SKM-1 treated with dmso at 0.1 percent for 144 hours (cell line): ENCODE data around the gene NGLY1.

Source experiments
- DNase-seq: peaks from one replicate; lab custom pipeline; 2025; ENCODE audit not compliant: unreplicated experiment; lab: John Stamatoyannopoulos, UW

Gene NGLY1

DNA sequence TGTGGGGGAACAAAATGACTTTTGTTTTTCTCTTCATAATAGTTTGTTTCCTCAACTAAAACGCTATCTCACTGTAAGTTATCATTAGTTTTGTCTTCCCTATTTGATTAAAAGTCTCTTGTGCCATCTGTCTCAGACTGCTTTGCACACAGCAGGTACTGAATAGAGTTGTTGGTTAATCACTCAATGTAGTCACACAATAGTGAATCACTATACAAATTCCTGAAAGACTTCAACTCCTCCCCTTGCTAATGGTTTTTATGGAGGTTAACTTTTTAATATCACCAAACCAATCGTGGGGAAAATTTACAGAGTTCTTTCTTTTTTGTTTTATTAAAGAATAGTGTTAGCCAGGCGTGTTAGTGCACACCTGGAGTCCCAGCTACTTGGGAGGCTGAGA, 2.6 kb upstream of the NGLY1 start:
- no peak for DNase-seq

- no peak for DNase-seq
Observed at GRCh38 chr3:25784971-25785370, 1.7 kb upstream of the NGLY1 start.

DNA sequence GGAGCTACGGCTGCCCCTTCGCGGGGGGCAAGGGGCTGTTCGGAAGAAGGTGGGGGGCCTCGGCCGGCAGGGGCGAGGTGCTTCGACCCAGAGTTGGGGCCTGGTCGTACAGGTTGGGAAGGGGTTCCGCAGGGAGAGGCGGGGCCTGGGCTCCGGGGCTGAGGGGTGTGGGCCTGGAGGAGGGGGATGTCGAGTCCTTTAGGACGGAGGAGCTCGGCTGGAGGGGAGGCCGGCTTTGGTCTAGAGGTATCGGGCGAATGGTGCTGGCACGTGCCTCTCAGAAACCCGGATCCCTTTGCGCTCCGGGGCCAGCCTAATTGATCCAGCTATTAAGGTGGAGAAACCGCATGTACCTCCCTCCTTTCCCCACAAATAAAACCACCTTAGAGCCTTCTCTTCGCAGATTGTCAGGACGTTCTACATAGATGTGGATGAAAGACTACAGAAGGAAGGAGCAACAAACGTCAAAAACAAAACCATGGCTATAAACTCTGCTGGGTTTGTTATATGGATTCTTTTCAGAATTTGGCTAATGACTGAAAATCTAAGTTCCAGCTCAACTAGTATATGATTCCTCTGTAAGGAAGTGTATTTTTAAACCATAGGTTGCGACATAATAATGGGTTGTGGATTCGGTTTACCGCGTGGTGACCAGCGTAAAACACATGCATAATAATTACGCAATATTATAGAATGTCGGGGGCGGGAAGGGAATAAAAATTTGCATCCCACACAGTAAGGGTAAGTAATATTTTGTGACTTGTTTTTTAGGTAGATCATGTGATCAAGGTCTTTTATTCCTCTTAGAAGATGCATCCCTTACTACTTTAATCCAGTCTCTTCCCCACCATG, 644 bp upstream of the NGLY1 start:
- peak; percentile 62 for DNase-seq

GRCh38 chr3:25782636-25782937, 656 bp downstream of the NGLY1 start:
- DNase-seq: no peak

DNA sequence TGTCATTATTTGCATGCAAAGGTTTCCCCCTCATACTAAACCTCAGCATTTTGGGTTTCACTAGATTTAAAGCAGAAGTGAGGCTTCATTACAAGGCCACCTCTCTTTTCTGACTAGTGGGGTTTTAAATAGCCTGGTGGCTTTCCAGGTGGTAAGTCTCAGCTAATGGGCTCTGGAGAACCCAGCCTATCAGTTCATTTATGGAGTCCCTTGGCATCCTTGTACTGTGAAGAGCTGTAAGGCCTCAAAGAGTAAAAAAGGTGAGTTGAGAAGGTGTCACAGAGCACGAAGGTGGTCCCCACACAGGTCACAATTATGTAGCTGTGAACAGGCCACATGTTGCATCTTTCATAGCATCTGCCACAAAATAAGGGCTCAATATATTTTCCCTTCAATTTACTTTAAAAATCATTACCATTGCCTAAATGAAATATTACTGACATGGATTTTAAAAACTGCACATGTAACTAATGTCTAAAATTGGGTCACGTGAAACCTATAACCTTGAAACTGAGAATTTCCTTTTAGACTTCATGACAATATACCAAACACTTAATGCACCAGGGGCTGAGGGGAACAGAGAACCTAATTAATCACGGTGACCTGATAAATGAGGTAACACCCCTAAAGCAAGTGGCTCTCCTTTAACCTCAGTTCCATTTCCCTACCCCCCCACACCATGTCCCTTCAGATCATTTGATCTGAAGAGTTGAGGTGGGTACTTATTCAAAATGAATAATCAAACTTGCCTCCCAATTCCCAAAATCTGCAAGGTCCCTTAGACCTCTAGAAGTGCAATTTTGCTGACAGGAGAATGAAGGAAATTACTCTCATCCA, 1.3 kb downstream of the NGLY1 start:
- DNase-seq: no peak

DNA sequence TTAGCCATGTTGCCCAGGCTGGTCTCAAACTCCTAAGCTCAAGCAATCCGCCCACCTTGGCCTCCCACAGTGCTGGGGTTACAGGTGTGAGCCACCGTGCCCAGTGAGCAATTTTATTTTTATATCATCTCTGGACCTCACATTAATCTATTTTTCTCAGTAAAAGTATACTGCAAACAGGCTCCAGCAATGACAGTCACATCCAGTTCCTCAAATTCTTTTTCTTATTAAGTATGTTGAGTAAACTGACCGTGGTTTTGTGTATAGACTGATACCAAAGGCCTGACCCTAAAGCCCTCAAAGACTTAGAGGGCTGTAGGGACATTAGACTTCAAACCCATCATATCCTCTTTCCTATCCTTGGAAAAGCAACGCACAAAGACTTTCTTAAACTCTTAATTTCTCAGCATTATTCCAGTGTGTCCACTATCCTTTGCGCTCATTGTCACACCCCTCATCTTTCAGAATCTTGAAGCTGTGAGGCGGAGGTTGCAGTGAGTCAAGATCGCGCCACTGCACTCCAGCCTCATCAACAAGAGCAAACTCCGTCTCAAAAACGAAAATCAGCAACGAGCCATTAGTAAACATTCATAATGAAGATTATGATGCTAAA, 2.0 kb downstream of the NGLY1 start:
- no peak for DNase-seq

- DNase-seq: no peak
Observed at GRCh38 chr3:25780618-25781017, 2.6 kb downstream of the NGLY1 start.

DNA sequence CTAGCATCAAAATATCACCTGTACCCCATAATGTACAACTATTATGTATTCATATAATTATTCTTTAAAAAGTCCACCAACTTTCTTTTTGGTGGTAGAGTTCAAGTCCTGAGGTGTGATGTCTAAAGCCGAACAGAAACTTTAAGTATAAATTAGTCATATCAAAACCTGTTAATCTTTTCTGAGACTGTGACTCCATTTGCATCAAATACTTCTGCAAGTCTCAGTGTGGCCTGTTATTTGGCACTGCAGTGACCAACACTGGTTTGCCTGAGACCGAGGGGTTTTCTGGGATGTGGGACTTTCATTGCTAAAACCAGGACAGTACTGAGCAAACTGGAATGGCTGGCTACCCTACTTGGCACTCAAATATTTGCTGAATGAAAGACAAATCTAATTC, 7.3 kb downstream of the NGLY1 start:
- DNase-seq: no peak

GRCh38 chr3:25768851-25769250, 14.4 kb downstream of the NGLY1 start:
- no peak for DNase-seq

DNA sequence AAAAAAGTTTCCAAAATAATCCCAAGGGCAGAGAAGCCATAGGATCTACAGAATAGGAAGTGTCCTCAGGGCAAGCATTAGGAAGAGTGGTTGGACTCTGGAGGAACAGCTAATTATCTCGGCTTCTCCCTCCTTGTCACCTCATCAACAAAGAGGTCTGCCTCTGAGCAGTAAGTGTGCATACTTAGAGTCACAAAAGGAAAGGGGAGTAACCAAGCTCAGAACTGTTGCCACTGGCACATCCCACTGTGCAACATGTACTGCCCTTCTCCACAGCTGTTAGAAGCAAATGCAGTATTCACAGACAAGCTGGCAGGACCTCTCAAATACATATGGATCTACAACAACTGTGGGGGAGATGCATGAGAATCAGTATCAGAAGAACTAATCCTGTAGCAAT, 31.5 kb downstream of the NGLY1 start:
- no peak for DNase-seq

DNA sequence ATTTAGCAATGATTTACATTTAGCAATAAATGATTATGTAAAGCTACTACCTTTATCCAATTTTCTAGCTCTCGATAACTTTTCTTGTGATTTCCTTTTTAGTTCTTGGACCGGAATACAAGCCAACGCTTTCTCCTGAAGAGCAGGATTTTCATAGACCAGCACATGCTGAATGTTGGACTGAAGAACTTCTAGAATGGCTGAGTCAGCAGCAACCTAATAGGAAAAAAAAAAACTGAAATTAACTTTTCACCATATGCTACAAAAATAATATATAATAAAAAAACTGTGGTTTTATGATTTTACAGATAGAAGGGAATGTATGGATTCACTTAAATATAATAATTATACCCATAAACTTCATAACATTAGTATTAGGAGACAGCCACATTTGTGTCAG, 32.2 kb downstream of the NGLY1 start:
- DNase-seq: no peak

DNA sequence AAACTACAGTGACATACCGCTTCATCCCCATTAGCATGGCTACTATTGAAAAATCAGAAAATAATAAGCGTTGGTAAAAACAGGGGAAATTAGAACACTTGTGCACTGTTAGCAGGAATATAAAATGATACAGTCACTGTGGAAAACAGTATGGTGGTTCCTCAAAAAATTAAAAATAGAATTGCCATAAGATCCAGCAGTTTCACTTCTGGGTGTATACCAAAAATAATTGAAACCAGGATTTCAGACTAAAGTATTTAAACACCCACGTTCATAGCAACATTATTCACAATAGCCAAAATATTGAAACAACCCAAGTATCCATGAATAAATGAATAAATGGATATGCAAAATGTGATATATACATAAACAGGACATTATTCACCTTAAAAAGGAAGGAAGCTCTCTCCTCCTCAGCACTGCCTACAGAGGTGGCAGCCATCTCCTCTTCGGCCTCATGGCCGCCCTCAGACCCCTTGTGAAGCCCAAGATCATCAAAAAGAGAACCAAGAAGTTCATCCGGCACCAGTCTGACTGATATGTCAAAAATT, 34.1 kb downstream of the NGLY1 start:
- DNase-seq: no peak

GRCh38 chr3:25748189-25748588, 35.1 kb downstream of the NGLY1 start:
- DNase-seq: no peak

DNA sequence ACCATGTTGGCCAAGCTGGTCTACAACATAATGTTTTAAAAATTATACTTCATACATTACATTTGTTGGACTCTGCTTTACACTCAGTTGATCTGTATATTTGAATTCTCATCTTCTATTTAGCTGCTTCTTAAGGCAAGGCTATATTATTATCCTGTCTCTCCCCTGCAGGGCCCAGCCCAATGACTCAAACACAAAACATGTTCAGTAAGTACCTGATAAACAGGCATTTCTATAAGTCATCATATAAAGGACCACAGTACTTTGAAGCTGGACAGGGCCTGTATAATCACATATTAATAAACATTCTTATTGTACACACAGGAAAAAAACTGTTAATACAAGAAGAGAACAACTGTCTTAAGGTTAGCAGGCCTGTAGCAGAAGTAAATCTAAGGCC, 36.2 kb downstream of the NGLY1 start:
- no peak for DNase-seq

DNA sequence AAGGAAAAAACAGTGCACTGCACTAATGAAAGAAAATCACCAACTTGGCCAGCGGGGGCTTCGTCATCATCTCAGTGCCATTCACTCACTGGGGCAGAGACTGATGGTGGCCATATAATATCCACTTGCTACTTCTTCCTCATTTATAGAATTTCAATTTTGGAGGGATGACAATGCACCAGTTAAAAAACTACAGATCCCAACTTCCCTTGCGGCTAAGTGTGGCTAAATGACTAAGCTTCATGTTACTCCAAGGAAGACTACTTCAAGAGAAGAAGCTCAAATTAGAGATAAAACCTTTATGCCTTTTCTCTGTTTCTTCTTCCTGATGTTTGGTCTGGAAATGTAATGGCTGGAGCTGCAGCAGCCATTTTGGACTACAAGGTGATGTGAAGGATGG, 38.8 kb downstream of the NGLY1 start:
- no peak for DNase-seq

DNA sequence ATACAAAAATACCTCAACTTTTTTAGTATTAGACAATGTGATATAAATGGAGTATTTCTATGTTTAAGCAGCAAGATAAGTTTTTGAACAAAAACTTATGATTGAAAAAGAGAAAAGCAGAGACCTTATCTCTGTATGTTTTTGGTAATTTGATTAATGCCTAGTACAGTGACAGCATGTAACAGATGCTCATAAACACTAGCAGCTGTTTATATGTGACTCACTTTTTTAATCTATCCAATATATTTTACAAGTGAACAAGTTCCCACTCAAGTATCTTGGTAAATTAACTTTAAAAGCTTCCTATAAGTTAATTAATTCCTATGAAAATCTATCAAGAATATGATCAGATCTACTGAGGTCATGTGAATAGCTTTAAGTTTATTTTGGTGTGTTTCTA, 55.1 kb downstream of the NGLY1 start:
- DNase-seq: no peak

DNA sequence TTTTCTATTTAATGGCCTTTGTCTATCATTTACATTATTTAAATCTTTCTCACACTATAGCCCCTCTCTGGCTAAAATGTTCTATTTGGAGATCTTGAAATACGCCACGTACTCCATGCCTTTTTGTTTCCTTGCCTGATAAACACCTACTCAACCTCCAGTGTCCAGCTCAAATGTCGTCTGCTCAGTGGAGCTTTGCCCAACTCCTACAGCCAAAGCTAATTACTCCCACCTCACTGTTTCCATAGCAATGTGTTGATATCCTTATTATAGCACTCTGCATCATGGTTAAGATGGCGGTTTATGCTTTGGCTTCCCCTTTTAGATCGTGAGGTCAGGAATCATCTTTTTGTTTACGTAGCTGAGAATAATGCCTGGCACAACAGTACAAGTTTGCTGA, 55.9 kb downstream of the NGLY1 start:
- no peak for DNase-seq

- DNase-seq: no peak
Observed at GRCh38 chr3:25725810-25726209, 57.4 kb downstream of the NGLY1 start.

DNA sequence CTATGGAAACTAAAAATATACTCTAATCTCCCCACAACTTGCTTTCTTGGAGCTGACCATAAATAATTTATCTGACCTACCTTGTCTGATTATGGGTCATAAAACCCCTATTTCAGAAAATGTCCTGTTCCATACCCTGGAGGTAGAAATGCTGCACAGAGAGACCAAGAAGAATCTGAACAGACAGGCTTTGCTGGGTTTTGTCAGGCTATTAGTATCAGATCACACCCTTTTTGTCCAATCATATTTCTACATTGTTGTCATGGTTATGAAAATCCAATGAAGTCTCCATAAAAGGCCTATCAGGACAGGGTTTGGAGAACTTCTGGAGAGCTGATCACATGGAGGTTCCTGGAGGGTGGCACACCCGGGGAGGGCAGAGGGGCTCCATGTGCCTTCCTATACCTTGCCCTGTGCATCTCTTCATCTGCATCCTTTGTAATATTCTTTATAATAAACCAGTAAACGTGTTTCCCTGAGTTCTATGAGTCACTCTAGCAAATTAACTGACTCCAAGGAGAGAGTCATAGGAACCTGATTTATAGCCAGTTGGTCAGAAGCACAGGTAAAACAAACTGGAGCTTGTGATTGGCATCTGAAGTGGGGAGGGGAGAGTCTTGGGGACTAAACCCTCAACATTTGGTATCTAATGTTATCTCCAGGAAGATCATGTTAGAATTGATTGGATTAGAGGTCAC, 58.1 kb downstream of the NGLY1 start:
- DNase-seq: no peak

- no peak for DNase-seq
Observed at GRCh38 chr3:25723802-25724201, 59.4 kb downstream of the NGLY1 start.

DNA sequence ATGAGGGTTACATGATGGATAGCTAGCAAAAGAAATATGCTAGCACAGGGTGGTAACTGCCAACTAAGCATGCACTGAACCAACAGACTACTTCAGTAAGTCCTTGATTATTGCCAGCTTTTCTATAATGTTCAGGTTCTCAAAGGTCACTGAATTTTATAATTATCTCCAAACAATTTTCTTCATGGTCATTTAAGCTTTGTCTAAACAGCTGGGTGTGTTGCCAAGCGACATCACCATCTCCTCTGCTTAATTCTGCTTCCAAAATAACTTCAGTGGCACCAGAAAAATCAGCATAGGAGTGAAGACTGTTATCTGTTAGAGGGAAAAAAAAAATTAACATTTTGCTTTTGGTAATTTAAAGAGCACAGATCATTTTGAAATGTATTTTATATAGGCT, 63.9 kb downstream of the NGLY1 start:
- DNase-seq: no peak
